Common myeloid progenitor, CD34-positive (primary cell): ENCODE measurements around the gene MFSD12.

Source experiments
- CTCF ChIA-PET: fragments of 350-600 bp; sonication (Branson Sonifier 250); formaldehyde crosslinking; loops from one replicate; lab custom pipeline; 2021; ENCODE audit warnings: antibody characterized with exemption; lab: Charles Lee
- POLR2A ChIA-PET: fragments of 350-600 bp; sonication (Branson Sonifier 250); formaldehyde crosslinking; loops from one replicate; lab custom pipeline; 2021; ENCODE audit warnings: antibody characterized with exemption; lab: Charles Lee
- DNase-seq, 3 donors: peaks; one replicate each; pipeline versions ENCODE4 v3.0.0 to v3.0.0-alpha.2; 2013
- H3K27ac ChIP-seq, 2 experiments: 1 replicate in 1 of 2; 2 replicates in 1 of 2; pipeline ENCODE4 v1.7.0; 2013; ENCODE audit warnings: inconsistent platforms in 2 of 2, low read length in 2 of 2, mild to moderate bottlenecking in 2 of 2, low read depth in 1 of 2, moderate library complexity in 1 of 2; ENCODE audit not compliant: severe bottlenecking in 2 of 2, insufficient read depth in 1 of 2, poor library complexity in 1 of 2
- H3K27me3 ChIP-seq, 5 experiments: replicated peaks in 2 of 5; 1 replicate in 3 of 5; 2 replicates in 2 of 5; pipeline versions ENCODE4 v1.6.1 to v1.7.0; 2013; ENCODE audit warnings: low read length in 4 of 5, mild to moderate bottlenecking in 2 of 5, moderate library complexity in 2 of 5, inconsistent platforms in 1 of 5; ENCODE audit not compliant: insufficient read depth in 5 of 5, control insufficient read depth in 4 of 5
- H3K36me3 ChIP-seq, 4 experiments: 1 replicate in 2 of 4; 2 replicates in 2 of 4; pipeline versions ENCODE4 v1.6.1 to v1.7.0; 2013; ENCODE audit warnings: low read length in 3 of 4, control low read depth in 1 of 4, mild to moderate bottlenecking in 1 of 4; ENCODE audit not compliant: control insufficient read depth in 4 of 4, insufficient read depth in 4 of 4
- H3K4me1 ChIP-seq, 4 experiments: 1 replicate in 3 of 4; 2 replicates in 1 of 4; pipeline versions ENCODE4 v1.6.1 to v1.7.1; 2013; ENCODE audit warnings: low read length in 3 of 4, mild to moderate bottlenecking in 3 of 4, control low read depth in 1 of 4, inconsistent platforms in 1 of 4, moderate library complexity in 1 of 4; ENCODE audit not compliant: control insufficient read depth in 4 of 4, insufficient read depth in 4 of 4; ENCODE audit errors: control extremely low read depth in 1 of 4
- H3K4me3 ChIP-seq, 7 experiments: 1 replicate in 4 of 7; 2 replicates in 3 of 7; pipeline versions ENCODE4 v1.5.1 to v1.7.0; 2013; ENCODE audit warnings: mild to moderate bottlenecking in 7 of 7, low read length in 6 of 7, moderate library complexity in 6 of 7, inconsistent platforms in 2 of 7, low read depth in 2 of 7, control low read depth in 1 of 7; ENCODE audit not compliant: insufficient read depth in 4 of 7, control insufficient read depth in 1 of 7; ENCODE audit errors: extremely low read depth in 1 of 7
- H3K9me3 ChIP-seq, 5 experiments: 1 replicate in 4 of 5; 2 replicates in 1 of 5; pipeline versions ENCODE4 v1.6.1 to v1.7.1; 2013; ENCODE audit warnings: low read length in 4 of 5, mild to moderate bottlenecking in 2 of 5, inconsistent platforms in 1 of 5, low read depth in 1 of 5, moderate library complexity in 1 of 5; ENCODE audit not compliant: control insufficient read depth in 4 of 5, insufficient read depth in 2 of 5; ENCODE audit errors: control extremely low read depth in 1 of 5
- WGBS: methylation state at CpG from one replicate; pipeline ENCODE4 v1.1.5; 2013; ENCODE audit not compliant: insufficient coverage; 5-methylcytosine and 5-hydroxymethylcytosine counted together

MFSD12 gene

GRCh38 chr19:3523361-3524077, 33.9 kb downstream of the MFSD12 start:
- Histone ChIP-seq H3K4me1 (peaks cover 0 to 3% (median 1%) of the 10 kb centered on the region in 4 experiments), H3K27ac (no peak overlapping the region), H3K4me3 (no peak overlapping the region), H3K27me3 (no peaks in the 10 kb centered on the region), H3K9me3 (no peaks in the 10 kb centered on the region), H3K36me3 (peaks cover 4 to 75% (median 55%) of the 10 kb centered on the region in 4 experiments)
- no peak for DNase-seq
- POLR2A ChIA-PET = no interaction called here
- 92% methylated on average over 20 of the region's 21 CpGs for WGBS
- CTCF ChIA-PET = no interaction called here

- H3K36me3 ChIP-seq = peaks cover 2 to 70% (median 50%) of the 10 kb centered on the region in 4 experiments
- H3K27ac ChIP-seq = no peak overlapping the region
- no peaks in the 10 kb centered on the region for H3K9me3 ChIP-seq
- H3K4me3 ChIP-seq = no peak overlapping the region
- no peaks in the 10 kb centered on the region for H3K27me3 ChIP-seq
- 96% methylated on average over 39 of the region's 40 CpGs for WGBS
- ChIA-PET CTCF (no interaction called here), POLR2A (no interaction called here)
- DNase-seq = no peak
- H3K4me1 ChIP-seq = peaks cover 0 to 3% (median 1%) of the 10 kb centered on the region in 4 experiments
Observed at GRCh38 chr19:3522421-3523360, 34.7 kb downstream of the MFSD12 start.

GRCh38 chr19:3521104-3521445, 36.3 kb downstream of the MFSD12 start:
- ChIA-PET POLR2A (no interaction called here), CTCF (no interaction called here)
- Histone ChIP-seq H3K4me3 (no peak overlapping the region), H3K4me1 (peaks cover 0 to 3% (median 1%) of the 10 kb centered on the region in 4 experiments), H3K36me3 (peaks cover 0 to 57% (median 43%) of the 10 kb centered on the region in 4 experiments), H3K27ac (peak overlapping the region in 1 of 2 experiments; percentile 65), H3K27me3 (no peaks in the 10 kb centered on the region), H3K9me3 (no peaks in the 10 kb centered on the region)
- WGBS = 75% methylated on average over 5 of the region's 7 CpGs
- peak; percentile 28 to 39 (median 31) for DNase-seq

GRCh38 chr19:3520166-3521103, 37.0 kb downstream of the MFSD12 start:
- H3K4me3 ChIP-seq = no peak overlapping the region
- ChIA-PET CTCF (no interaction called here), POLR2A (interaction anchor here (0.7 kb wide), 1 partner anchor 147 kb away, joined by 3 read pairs; no protein-coding TSS in a partner anchor)
- DNase-seq = peak; percentile 50 to 76 (median 64)
- H3K27ac ChIP-seq = peak overlapping the region in 1 of 2 experiments; percentile 65
- H3K36me3 ChIP-seq = peaks cover 0 to 51% (median 41%) of the 10 kb centered on the region in 4 experiments
- H3K27me3 ChIP-seq = no peaks in the 10 kb centered on the region
- peaks cover 0 to 3% (median 1%) of the 10 kb centered on the region in 4 experiments for H3K4me1 ChIP-seq
- no peaks in the 10 kb centered on the region for H3K9me3 ChIP-seq
- 89% methylated on average over 31 of the region's 37 CpGs for WGBS

GRCh38 chr19:3519126-3519525, 38.3 kb downstream of the MFSD12 start:
- Histone ChIP-seq H3K9me3 (no peaks in the 10 kb centered on the region), H3K4me1 (peaks cover 0 to 3% (median 1%) of the 10 kb centered on the region in 4 experiments), H3K36me3 (peaks cover 0 to 43% (median 31%) of the 10 kb centered on the region in 4 experiments), H3K27ac (peak overlapping the region in 1 of 2 experiments; percentile 5), H3K27me3 (no peaks in the 10 kb centered on the region), H3K4me3 (no peak overlapping the region)
- ChIA-PET CTCF (interaction anchor here (0.5 to 1.8 kb wide), 4 partner anchors 13 to 66 kb away, joined by 3 to 5 read pairs (median 4); partner anchors contain the start of genes FZR1 and GIPC3), POLR2A (no interaction called here)
- 96% methylated on average over 17 of the region's 18 CpGs for WGBS
- no peak for DNase-seq

- WGBS = 92% methylated on average over 2 of the region's 2 CpGs
- H3K4me3 ChIP-seq = no peak overlapping the region
- ChIA-PET POLR2A (no interaction called here), CTCF (interaction anchor here (0.5 to 1.8 kb wide), 3 partner anchors 12 to 33 kb away, joined by 3 to 5 read pairs (median 4); partner anchors contain the start of gene FZR1)
- peaks cover 0 to 3% (median 1%) of the 10 kb centered on the region in 4 experiments for H3K4me1 ChIP-seq
- H3K27me3 ChIP-seq = no peaks in the 10 kb centered on the region
- no peaks in the 10 kb centered on the region for H3K9me3 ChIP-seq
- H3K27ac ChIP-seq = no peak overlapping the region
- no peak for DNase-seq
- H3K36me3 ChIP-seq = peaks cover 0 to 38% (median 30%) of the 10 kb centered on the region in 4 experiments
Observed at GRCh38 chr19:3518659-3519058, 38.7 kb downstream of the MFSD12 start.
